Liver (tissue), 9 donors: ENCODE measurements around the gene ST8SIA5. TPM values are rescaled to one million over a fixed set of nuclear protein-coding genes. Genes with fewer than 3 reads are reported as not detected.

Experiments
- DNase-seq: peaks from one replicate; pipeline ENCODE4 v3.0.0-alpha.2; 2017; ENCODE audit warnings: low spot score
- H3K27ac ChIP-seq, 2 donors: one replicate each; pipeline ENCODE4 v1.7.0; 2013; ENCODE audit warnings: inconsistent platforms in 2 of 2, low read length in 2 of 2, control low read depth in 1 of 2, low read depth in 1 of 2, mild to moderate bottlenecking in 1 of 2
- H3K27me3 ChIP-seq, 4 donors: one replicate each; pipeline versions ENCODE4 v1.6.1 to v1.7.0; 2013; ENCODE audit warnings: low read length in 3 of 4, inconsistent platforms in 1 of 4, mild to moderate bottlenecking in 1 of 4, moderate library complexity in 1 of 4; ENCODE audit not compliant: control insufficient read depth in 4 of 4, insufficient read depth in 4 of 4
- H3K36me3 ChIP-seq, 4 donors: one replicate each; pipeline versions ENCODE4 v1.6.1 to v1.7.0; 2013; ENCODE audit warnings: low read length in 3 of 4, mild to moderate bottlenecking in 3 of 4, low read depth in 1 of 4, moderate library complexity in 1 of 4; ENCODE audit not compliant: control insufficient read depth in 4 of 4, insufficient read depth in 3 of 4
- H3K4me1 ChIP-seq, 4 donors: one replicate each; pipeline versions ENCODE4 v1.6.1 to v1.7.0; 2013; ENCODE audit warnings: low read length in 3 of 4, mild to moderate bottlenecking in 3 of 4, moderate library complexity in 1 of 4; ENCODE audit not compliant: control insufficient read depth in 4 of 4, insufficient read depth in 4 of 4
- H3K4me3 ChIP-seq, 3 donors: one replicate each; pipeline versions ENCODE4 v1.6.1 to v1.7.0; 2013; ENCODE audit warnings: low read length in 3 of 3, control low read depth in 1 of 3, low read depth in 1 of 3, mild to moderate bottlenecking in 1 of 3
- H3K9ac ChIP-seq, 2 donors: one replicate each; pipeline ENCODE4 v1.7.0; 2013; ENCODE audit warnings: low read length in 2 of 2, mild to moderate bottlenecking in 2 of 2, moderate library complexity in 2 of 2, control low read depth in 1 of 2, low read depth in 1 of 2
- H3K9me3 ChIP-seq, 4 donors: one replicate each; pipeline versions ENCODE4 v1.6.1 to v1.7.0; 2013; ENCODE audit warnings: low read length in 3 of 4; ENCODE audit not compliant: control insufficient read depth in 4 of 4
- ATF3 ChIP-seq: IDR thresholded peaks from 2 replicates; pipeline ENCODE4 v1.6.1; 2016; ENCODE audit warnings: antibody characterized with exemption
- CTCF ChIP-seq: fragments of 150-350 bp; IDR thresholded peaks from 2 replicates; pipeline ENCODE4 v1.5.1; 2017; ENCODE audit warnings: improper control_type of control experiment, low read depth, low read length; ENCODE audit not compliant: missing input control
- EGR1 ChIP-seq, 2 donors: IDR thresholded peaks; 2 replicates each; pipeline ENCODE4 v1.6.1; 2016 to 2018; ENCODE audit warnings: antibody characterized with exemption in 2 of 2, low read depth in 2 of 2
- FOXA1 ChIP-seq: IDR thresholded peaks from 2 replicates; pipeline ENCODE4 v1.6.1; 2016; ENCODE audit warnings: antibody characterized with exemption
- FOXA2 ChIP-seq: IDR thresholded peaks from 2 replicates; pipeline ENCODE4 v1.6.1; 2016; ENCODE audit warnings: antibody characterized with exemption
- GABPA ChIP-seq, 2 donors: IDR thresholded peaks in 1 of 2; conservative IDR thresholded peaks in 1 of 2; 2 replicates each; pipeline ENCODE4 v1.6.1; 2016; ENCODE audit warnings: antibody characterized with exemption in 2 of 2, mild to moderate bottlenecking in 1 of 2, moderate library complexity in 1 of 2
- HNF4A ChIP-seq, 2 donors: conservative IDR thresholded peaks; 2 replicates each; pipeline ENCODE4 v1.6.1; 2016; ENCODE audit warnings: antibody characterized with exemption in 2 of 2, mild to moderate bottlenecking in 2 of 2
- HNF4G ChIP-seq: IDR thresholded peaks from 2 replicates; pipeline ENCODE4 v1.6.1; 2016; ENCODE audit warnings: antibody characterized with exemption
- JUND ChIP-seq, 2 donors: IDR thresholded peaks; 2 replicates each; pipeline ENCODE4 v1.6.1; 2016; ENCODE audit warnings: antibody characterized with exemption in 2 of 2
- MAX ChIP-seq: IDR thresholded peaks from 2 replicates; pipeline ENCODE4 v1.6.1; 2016; ENCODE audit warnings: antibody characterized with exemption
- NR2F2 ChIP-seq: IDR thresholded peaks from 2 replicates; pipeline ENCODE4 v1.6.1; 2016; ENCODE audit warnings: antibody characterized with exemption
- RAD21 ChIP-seq, 2 donors: IDR thresholded peaks; 2 replicates each; pipeline ENCODE4 v1.6.1; 2016; ENCODE audit warnings: antibody characterized with exemption in 2 of 2, mild to moderate bottlenecking in 2 of 2
- REST ChIP-seq: IDR thresholded peaks from 2 replicates; pipeline ENCODE4 v1.6.1; 2016; ENCODE audit warnings: antibody characterized with exemption, mild to moderate bottlenecking
- RXRA ChIP-seq, 2 donors: IDR thresholded peaks; 2 replicates each; pipeline ENCODE4 v1.6.1; 2017 to 2018; ENCODE audit warnings: antibody characterized with exemption in 2 of 2, mild to moderate bottlenecking in 1 of 2
- SP1 ChIP-seq: IDR thresholded peaks from 2 replicates; pipeline ENCODE4 v1.6.1; 2018; ENCODE audit warnings: antibody characterized with exemption, mild to moderate bottlenecking
- TAF1 ChIP-seq: conservative IDR thresholded peaks from 2 replicates; pipeline ENCODE4 v1.6.1; 2016; ENCODE audit warnings: antibody characterized with exemption, mild to moderate bottlenecking
- YY1 ChIP-seq: IDR thresholded peaks from 2 replicates; pipeline ENCODE4 v1.6.1; 2016; ENCODE audit warnings: antibody characterized with exemption, mild to moderate bottlenecking
- ZBTB33 ChIP-seq: IDR thresholded peaks from 2 replicates; pipeline ENCODE4 v1.6.1; 2016; ENCODE audit warnings: antibody characterized with exemption
- WGBS: extraction: QIAGEN DNeasy Blood & Tissue Kit; methylation state at CpG from one replicate; pipeline ENCODE4 v1.1.7; 2013; 5-methylcytosine and 5-hydroxymethylcytosine counted together
- polyA plus RNA-seq, 2 donors: library from polyadenylated mRNA; stranded (reverse) in 1 of 2; unstranded in 1 of 2; fragments of 200-250 nt in 1 of 2; fragments of >200 nt in 1 of 2; fragmentation: Nextera tagmentation in 1 of 2; extraction: Ambion mirVana in 1 of 2; gene quantifications; one replicate each; pipeline versions ENCODE4 v1.2.1 to v1.2.3, GENCODE V29; 2013 to 2015
- total RNA-seq, 2 donors: library from RNA; depleted of rRNA; stranded (reverse); fragments of >200 nt; gene quantifications; one replicate each; pipeline ENCODE4 v1.2.3, GENCODE V29; 2014
- donor health status: healthy.
- donor health status: healthy.
- donor health status: healthy.
- donor health status: healthy.
- donor health status: healthy.

ST8SIA5 gene
- total and polyA plus RNA-seq, 4 donors: under 0.01 to 0.12 (median 0.05) TPM; not detected in 1

GRCh38 chr18:46679846-46680598 is 76.8 kb downstream of the ST8SIA5 start:
- no peak for DNase-seq

More at GRCh38 chr18:46679846-46680598, 76.8 kb downstream of the ST8SIA5 start:
- Histone ChIP-seq H3K4me1 (no peaks in the 10 kb centered on the region), H3K36me3 (no peaks in the 10 kb centered on the region), H3K27me3 (peaks cover 0 to 2% (median 0%) of the 10 kb centered on the region in 4 donors), H3K27ac (no peak overlapping the region), H3K9ac (no peak overlapping the region), H3K9me3 (no peaks in the 10 kb centered on the region), H3K4me3 (no peak overlapping the region)
- TF ChIP-seq ATF3 (no peak), TAF1 (no peak), REST (no peak), EGR1 (IDR thresholded peaks at IDR 0.05; ENCODE audit: low read depth in 2 of 2) (no peak), MAX (no peak), SP1 (no peak), NR2F2 (no peak), JUND (IDR thresholded peaks at IDR 0.05) (no peak), FOXA1 (no peak), GABPA (IDR thresholded peaks at IDR 0.05 in 1 of 2, conservative IDR thresholded peaks at IDR 0.05 in 1 of 2) (no peak), FOXA2 (no peak), ZBTB33 (no peak), RAD21 (IDR thresholded peaks at IDR 0.05) (no peak), YY1 (no peak), HNF4A (conservative IDR thresholded peaks at IDR 0.05) (no peak), RXRA (IDR thresholded peaks at IDR 0.05) (no peak), HNF4G (no peak), CTCF (no peak)
- 94% methylated on average over 52 of the region's 52 CpGs for WGBS
